Measurements from ENCODE around the gene CT45A10.
A peak's percentile ranks its signal among the peaks of the same experiment; 100 is the strongest.
"Not testable (repeated sequence)": the region's sequence is repeated elsewhere in the genome, so short reads cannot be mapped to it uniquely, and the experiment has no call there.

The CT45A10 gene, protein sequence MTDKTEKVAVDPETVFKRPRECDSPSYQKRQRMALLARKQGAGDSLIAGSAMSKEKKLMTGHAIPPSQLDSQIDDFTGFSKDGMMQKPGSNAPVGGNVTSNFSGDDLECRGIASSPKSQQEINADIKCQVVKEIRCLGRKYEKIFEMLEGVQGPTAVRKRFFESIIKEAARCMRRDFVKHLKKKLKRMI

DNA sequence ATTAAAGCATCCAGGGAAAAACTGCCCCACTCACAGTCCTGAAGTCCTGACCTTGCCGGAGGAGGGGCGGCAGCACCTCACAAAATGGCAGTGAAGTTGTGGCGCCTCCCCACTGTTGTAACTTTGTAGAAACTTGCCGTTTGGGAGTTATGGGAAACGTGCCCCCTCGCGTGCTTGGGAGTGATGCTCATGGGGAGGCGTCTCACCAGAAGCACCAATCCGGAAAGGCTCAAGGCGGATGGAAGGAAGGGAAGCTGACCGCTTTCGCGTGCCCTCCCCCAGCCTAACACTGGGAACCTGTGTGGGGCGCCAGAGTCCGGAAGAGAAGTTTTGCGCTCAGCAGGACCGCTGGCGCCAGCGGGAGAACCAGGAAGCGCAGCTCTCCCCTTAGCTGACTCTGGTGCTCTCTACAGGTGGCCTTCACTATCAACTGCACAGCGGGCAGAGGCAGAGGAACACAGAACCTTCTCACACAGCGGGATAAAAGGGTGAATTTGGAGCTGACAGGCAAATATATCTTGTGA, at the start of gene CT45A10, which contains the start of gene SAGE1:
TSS of gene CT45A10 (minus strand) at position 151 of the 524 bp plus-strand sequence. CDS start 8,100 bp downstream, outside the sequence.
TSS of gene SAGE1 (plus strand) at position 423 of the 524 bp plus-strand sequence. CDS start 2,527 bp downstream, outside the sequence.
- DNase-seq = no peak

DNA sequence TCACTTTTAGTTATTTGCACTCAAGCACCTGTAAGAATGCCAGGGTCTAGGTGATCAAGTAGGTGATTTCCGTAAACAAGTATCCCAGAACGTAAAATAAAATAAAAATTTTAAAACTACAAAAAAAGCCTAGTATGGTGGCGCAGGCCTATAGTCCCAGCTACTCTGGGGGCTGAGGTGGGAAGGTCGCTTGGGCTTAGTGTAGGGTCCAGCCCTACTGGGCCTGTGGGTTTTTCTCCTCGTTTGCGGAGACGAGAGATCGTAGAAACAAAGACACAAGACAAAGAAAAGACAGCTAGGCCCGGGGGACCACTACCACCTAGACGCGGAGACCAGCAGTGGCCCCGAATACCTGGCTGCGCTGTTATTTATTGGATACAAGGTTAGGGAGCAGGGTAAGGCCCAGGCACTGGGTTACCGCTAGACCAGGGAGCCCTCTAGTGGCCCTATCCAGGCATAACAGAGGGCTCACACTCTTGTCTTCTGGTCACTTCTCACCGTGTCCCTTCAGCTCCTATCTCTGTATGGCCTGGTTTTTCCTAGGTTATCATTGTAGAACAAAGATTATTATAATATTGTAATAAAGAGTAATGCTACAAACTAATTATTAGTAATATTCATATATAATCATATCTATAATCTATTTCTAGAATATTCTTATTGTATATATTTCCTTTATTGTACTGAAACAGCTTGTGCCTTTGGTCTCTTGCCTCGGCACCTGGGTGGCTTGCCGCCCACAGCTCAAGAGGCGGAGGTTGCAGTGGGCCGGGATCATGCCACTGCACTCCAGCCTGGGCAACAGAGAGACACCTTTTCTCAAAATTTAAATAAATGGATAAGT, 38.6 kb upstream of the CT45A10 start:
- DNase-seq = peak; percentile 23 to 28

DNA sequence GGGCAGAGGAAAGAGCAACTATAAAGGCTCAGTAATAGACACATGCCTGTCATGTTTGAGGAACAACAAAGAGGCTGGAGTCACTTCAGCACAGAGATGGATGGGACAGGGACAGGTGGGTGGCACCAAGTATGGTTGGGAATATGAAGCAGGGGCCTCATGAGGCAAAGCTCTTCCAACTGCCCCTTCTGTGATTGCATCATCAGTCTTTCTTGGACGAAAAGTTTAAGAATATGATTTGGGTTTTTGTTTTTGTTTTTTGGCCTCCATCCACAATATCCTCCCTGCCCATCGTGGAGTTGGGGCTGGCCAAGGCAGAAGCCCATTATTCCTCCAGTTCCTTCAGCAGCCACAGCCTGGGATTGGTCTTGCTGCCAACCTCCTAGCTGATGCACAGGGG, 34.7 kb upstream of the CT45A10 start:
- no peak for DNase-seq

DNA sequence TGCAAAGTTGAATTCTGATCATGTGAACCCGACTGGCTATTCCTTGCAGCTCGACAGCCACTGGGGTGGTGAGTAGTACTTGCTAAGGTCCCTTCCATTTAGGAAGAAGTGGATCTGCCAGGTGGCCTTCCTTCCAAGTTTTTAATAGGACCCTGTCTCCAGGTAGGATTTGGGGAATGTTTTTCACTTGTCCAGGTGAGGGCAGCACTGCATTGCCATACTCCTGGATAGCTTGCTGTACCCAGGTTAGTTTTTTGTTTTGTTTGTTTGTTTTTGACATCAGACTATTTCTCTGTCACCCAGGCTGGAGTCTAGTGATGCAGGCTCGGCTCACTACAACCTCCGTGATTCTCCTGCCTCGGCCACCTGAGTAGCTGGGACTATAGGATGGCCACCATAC, 30.1 kb upstream of the CT45A10 start:
- DNase-seq = no peak

DNA sequence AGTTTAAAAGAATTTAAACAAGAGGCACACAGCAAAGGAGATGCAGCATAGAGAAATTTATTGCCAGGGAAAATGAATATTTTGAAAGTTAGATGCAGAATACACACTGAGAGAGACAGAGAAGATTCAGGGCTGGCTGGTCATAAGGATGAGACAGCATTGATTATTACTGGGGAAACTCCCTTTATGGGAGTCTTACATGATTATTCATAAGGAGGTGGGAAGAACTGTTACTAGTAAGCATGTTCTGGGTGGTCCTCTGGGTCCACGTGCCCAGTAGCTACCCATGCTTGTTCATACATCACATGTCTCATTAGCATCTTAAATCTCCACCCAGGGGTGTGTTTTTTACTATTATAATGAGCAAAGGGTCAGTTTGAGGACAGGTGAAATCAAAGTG, 27.3 kb upstream of the CT45A10 start:
- not testable (repeated sequence) for DNase-seq

DNA sequence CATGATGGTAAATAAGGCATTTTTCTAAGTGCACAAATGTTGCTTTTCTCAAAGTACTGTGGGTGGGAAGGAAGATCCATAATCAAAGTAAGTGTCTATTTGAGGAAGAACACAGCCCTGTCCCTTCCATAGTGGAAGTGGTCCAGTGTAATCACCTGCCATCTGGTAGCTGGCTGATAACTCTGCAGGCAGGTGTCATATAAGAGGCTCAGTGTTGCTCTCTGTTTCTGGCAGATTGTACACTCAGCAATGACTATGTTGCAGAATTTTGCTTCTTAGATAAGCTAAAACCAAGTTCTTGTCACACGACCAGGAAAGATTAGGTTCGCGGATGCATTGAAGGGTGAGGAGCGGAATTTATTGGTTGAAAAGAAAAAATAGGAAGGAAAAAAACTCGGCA, 21.2 kb upstream of the CT45A10 start:
- no peak for DNase-seq

DNA sequence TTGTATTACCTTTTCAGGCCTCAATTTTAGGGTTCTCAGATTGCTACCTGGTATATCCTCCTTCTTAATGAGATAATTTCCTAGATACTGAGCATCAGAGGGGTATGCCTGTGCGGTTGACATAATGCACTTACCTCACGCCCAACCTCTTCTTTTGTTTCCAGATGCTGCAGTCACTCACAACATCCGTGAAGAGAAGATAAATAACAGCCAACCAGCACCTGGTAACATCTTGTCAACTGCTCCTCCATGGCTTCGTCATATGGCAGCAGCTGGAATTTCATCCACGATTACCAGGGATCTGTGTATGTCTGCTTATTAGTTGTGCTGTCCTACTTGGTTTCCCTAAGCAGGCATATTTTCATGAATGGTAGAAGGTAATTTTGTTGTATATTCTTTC, 17.0 kb upstream of the CT45A10 start:
- DNase-seq = no peak

DNA sequence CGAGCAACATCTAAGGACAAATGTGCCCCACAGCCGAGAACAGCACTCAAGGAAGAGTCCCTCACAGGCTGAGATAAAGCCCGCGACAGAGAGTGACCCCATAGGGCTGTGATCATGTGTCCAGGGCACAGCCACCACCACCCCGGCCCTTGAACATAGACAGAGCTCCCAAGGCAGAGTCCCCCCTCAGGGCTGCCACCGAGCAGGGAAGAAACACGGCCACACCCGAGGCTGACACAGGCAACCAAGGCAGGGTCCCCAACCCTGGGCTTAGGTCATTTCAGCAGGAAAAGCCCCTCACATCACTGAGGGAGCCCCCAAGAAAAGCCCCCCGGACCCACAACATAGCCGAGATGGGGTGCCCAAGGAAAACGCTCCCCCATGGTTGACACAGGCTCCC, 463 bp downstream of the CT45A10 start:
- DNase-seq = no peak

DNA sequence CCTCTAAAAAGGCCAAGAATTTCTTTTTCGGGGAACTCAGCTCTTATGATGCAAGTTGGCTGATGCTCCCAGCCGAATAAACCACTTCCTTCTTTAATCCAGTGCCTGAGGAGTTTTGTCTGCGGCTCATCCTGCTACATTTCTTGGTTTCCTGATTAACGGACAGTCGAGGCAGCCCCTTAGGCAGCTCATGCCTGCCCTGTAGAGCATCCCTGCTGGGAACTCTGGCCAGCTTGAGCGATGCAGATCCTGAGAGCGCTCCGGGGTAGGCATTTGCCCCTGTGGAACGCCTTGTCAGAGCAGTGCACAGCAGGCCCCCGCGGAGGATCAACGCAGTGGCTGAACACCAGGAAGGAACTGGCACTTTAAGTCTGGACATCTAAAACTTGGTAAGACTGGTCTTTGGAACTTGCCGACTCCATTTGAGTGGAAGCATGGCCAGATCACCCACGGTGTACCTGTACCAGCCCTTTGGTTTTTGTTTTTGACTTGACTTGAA, 3.1 kb downstream of the CT45A10 start:
- DNase-seq = no peak

DNA sequence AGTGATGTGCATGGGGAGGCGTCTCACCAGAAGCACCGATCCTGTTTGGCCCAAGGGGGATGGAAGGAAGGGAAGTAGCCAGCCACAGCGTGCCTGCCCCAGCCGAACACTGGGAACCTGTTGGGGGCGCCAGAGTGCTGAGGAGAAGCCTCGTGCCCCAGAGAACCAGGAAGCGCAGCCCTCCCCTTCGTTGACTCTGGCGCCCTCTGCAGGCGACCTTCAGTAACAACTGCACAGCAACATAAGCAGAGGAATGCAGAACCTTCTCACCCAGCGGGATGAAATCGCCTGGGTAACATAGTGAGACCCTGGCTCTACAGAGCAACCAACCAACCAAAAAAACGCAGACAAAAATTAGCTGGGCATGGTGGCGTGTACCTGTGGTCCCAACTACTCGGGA, 4.3 kb downstream of the CT45A10 start:
- not testable (repeated sequence) for DNase-seq

DNA sequence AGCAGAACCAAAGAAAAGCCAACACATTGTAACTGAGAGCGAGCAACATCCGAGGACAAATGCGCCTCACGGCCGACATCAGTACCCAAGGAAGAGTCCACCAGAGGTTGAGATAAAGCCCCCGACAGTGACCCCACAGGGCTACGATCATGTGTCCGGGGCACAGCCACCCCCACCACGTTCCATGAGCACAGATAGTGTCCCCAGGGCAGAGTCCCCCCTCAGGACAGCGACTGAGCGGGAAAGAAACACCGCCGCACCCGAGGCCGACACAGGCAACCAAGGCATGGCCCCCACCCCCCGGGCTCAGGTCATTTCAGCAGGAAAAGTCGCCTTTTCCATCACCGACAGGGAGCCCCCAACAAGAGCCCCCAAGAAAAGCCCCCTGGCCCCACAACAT, 5.0 kb downstream of the CT45A10 start:
- DNase-seq = not testable (repeated sequence)

DNA sequence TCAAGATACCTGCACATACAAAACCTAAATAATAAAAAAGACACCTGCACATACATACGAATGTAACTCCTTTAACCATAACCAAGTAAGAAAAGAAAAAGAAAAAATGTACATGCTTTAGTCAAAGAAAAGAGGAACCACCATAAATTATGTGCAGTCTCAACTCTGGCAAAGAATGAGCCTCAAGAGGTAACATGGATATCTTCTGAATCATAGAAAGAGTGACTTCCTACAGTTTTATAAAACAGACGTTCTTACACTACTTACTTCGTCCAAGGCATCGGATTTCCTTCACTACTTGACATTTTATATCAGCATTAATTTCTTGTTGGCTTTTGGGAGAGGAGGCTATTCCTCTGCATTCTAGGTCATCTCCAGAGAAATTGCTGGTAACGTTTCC, 10.5 kb downstream of the CT45A10 start:
- not testable (repeated sequence) for DNase-seq

DNA sequence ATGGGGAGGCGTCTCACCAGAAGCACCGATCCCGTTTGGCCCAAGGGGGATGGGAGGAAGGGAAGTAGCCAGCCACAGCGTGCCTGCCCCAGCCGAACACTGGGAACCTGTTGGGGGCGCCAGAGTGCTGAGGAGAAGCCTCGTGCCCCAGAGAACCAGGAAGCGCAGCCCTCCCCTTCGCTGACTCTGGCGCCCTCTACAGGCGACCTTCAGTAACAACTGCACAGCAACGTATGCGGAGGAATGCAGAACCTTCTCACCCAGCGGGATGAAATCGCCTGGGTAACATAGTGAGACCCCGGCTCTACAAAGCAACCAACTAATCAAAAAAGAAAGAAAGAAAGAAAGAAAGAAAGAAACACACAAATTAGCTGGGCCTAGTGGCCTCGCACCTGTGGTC, 21.5 kb downstream of the CT45A10 start, which contains the start of gene CT45A9:
TSS of gene CT45A9 (minus strand) at position 101 of the 400 bp plus-strand sequence. CDS start 3,751 bp downstream, outside the sequence.
- DNase-seq = not testable (repeated sequence)

DNA sequence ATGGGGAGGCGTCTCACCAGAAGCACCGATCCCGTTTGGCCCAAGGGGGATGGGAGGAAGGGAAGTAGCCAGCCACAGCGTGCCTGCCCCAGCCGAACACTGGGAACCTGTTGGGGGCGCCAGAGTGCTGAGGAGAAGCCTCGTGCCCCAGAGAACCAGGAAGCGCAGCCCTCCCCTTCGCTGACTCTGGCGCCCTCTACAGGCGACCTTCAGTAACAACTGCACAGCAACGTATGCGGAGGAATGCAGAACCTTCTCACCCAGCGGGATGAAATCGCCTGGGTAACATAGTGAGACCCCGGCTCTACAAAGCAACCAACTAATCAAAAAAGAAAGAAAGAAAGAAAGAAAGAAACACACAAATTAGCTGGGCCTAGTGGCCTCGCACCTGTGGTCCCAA, 38.8 kb downstream of the CT45A10 start, which contains the start of gene CT45A8:
TSS of gene CT45A8 (minus strand) at position 101 of the 400 bp plus-strand sequence. CDS start 3,755 bp downstream, outside the sequence.
- not testable (repeated sequence) for DNase-seq

DNA sequence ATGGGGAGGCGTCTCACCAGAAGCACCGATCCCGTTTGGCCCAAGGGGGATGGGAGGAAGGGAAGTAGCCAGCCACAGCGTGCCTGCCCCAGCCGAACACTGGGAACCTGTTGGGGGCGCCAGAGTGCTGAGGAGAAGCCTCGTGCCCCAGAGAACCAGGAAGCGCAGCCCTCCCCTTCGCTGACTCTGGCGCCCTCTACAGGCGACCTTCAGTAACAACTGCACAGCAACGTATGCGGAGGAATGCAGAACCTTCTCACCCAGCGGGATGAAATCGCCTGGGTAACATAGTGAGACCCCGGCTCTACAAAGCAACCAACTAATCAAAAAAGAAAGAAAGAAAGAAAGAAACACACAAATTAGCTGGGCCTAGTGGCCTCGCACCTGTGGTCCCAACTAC, 56.1 kb downstream of the CT45A10 start, which contains the start of gene CT45A7:
TSS of gene CT45A7 (minus strand) at position 101 of the 400 bp plus-strand sequence. CDS start 3,747 bp downstream, outside the sequence.
- not testable (repeated sequence) for DNase-seq

Measured in Kasumi-1 (cell line).